Activated CD8-positive, alpha-beta T cell treated with anti-CD3 and anti-CD28 coated beads, Interleukin-2, amount 10 ng/mL, durations not matched to agents 7 days and 5 days (primary cell): ENCODE results near the gene OFD1. TPM values are rescaled to one million over a fixed set of nuclear protein-coding genes. Genes with fewer than 3 reads are reported as not detected.

Experiments used
- ATAC-seq: fragments of 150-1000 bp; cut with Tn5 transposase; one replicate; pipeline ENCODE4 v1.10.0; 2021; ENCODE audit warnings: moderate library complexity
- CTCF ChIA-PET: fragments of 350-600 bp; sonication (Branson Sonifier 250); formaldehyde crosslinking; loops from one replicate; lab custom pipeline; 2021; ENCODE audit warnings: antibody characterized with exemption; lab: Charles Lee
- POLR2A ChIA-PET: fragments of 350-600 bp; sonication (Branson Sonifier 250); formaldehyde crosslinking; loops from one replicate; lab custom pipeline; 2021; ENCODE audit warnings: antibody characterized with exemption; lab: Charles Lee
- DNase-seq: peaks from one replicate; pipeline ENCODE4 v3.0.0-alpha.2; 2020
- H3K27ac Mint-ChIP-seq: one replicate; pipeline ENCODE4 v1.8.0; 2021; ENCODE audit warnings: mild to moderate bottlenecking, mixed read lengths
- H3K27me3 Mint-ChIP-seq: one replicate; pipeline ENCODE4 v1.8.0; 2021; ENCODE audit warnings: low read depth, mixed read lengths
- H3K36me3 Mint-ChIP-seq: one replicate; pipeline ENCODE4 v1.8.0; 2021; ENCODE audit warnings: low read depth, mixed read lengths
- H3K4me1 Mint-ChIP-seq: one replicate; pipeline ENCODE4 v1.8.0; 2021; ENCODE audit warnings: low read depth, mixed read lengths
- H3K4me3 Mint-ChIP-seq: one replicate; pipeline ENCODE4 v1.8.0; 2021; ENCODE audit warnings: mild to moderate bottlenecking, mixed read lengths
- H3K9me3 Mint-ChIP-seq: one replicate; pipeline ENCODE4 v1.8.0; 2022; ENCODE audit warnings: mixed read lengths; ENCODE audit not compliant: insufficient read depth
- total RNA-seq, 2 experiments: library from RNA; stranded (reverse); gene quantifications; one replicate each; pipeline ENCODE4 v1.2.3, GENCODE V29; 2021

Gene OFD1
- total RNA-seq, 2 experiments from 2014 or later, result 29.6 to 30.4 TPM

- no peak for ATAC-seq
- ChIA-PET CTCF (no interaction called here), POLR2A (interaction anchor here (1.1 kb wide), 1 partner anchor 40 kb away, joined by 3 read pairs; the partner anchor contains the start of gene OFD1)
- no peaks in the 10 kb centered on the region for H3K27me3 Mint-ChIP-seq
- H3K36me3 Mint-ChIP-seq, result peaks cover 27% of the 10 kb centered on the region
- H3K9me3 Mint-ChIP-seq, result no peaks in the 10 kb centered on the region
- H3K4me1 Mint-ChIP-seq, result peaks cover 6% of the 10 kb centered on the region
- no peak overlapping the region for H3K4me3 Mint-ChIP-seq
- no peak for DNase-seq
- H3K27ac Mint-ChIP-seq, result no peak overlapping the region
Observed at GRCh38 chrX:13774696-13775095, 40.1 kb downstream of the OFD1 start.

GRCh38 chrX:13775837-13776236 lies 41.3 kb downstream of the OFD1 start:
- Mint-ChIP-seq H3K36me3 (peaks cover 18% of the 10 kb centered on the region), H3K27ac (no peak overlapping the region), H3K4me3 (no peak overlapping the region), H3K27me3 (no peaks in the 10 kb centered on the region), H3K9me3 (no peaks in the 10 kb centered on the region), H3K4me1 (no peaks in the 10 kb centered on the region)
- ChIA-PET POLR2A (no interaction called here), CTCF (no interaction called here)
- ATAC-seq (no peak), DNase-seq (no peak)

GRCh38 chrX:13776387-13776786 lies 41.8 kb downstream of the OFD1 start:
- H3K4me3 Mint-ChIP-seq, result no peak overlapping the region
- no peaks in the 10 kb centered on the region for H3K9me3 Mint-ChIP-seq
- ChIA-PET CTCF (no interaction called here), POLR2A (no interaction called here)
- H3K27ac Mint-ChIP-seq, result no peak overlapping the region
- H3K36me3 Mint-ChIP-seq, result peaks cover 18% of the 10 kb centered on the region
- ATAC-seq (no peak), DNase-seq (no peak)
- no peaks in the 10 kb centered on the region for H3K27me3 Mint-ChIP-seq
- H3K4me1 Mint-ChIP-seq, result no peaks in the 10 kb centered on the region

- no peaks in the 10 kb centered on the region for H3K9me3 Mint-ChIP-seq
- CTCF ChIA-PET, result no interaction called here
- H3K36me3 Mint-ChIP-seq, result peaks cover 12% of the 10 kb centered on the region
- no peak overlapping the region for H3K27ac Mint-ChIP-seq
- H3K4me1 Mint-ChIP-seq, result no peaks in the 10 kb centered on the region
- POLR2A ChIA-PET, result interaction anchor here (0.6 kb wide), 1 partner anchor 24 kb away, joined by 3 read pairs; no protein-coding TSS in a partner anchor
- H3K4me3 Mint-ChIP-seq, result no peak overlapping the region
- no peaks in the 10 kb centered on the region for H3K27me3 Mint-ChIP-seq
- DNase-seq (no peak), ATAC-seq (no peak)
Observed at GRCh38 chrX:13778916-13779315, 44.4 kb downstream of the OFD1 start.

GRCh38 chrX:13780868-13781427 lies 46.4 kb downstream of the OFD1 start:
- Mint-ChIP-seq H3K9me3 (no peaks in the 10 kb centered on the region), H3K27ac (no peak overlapping the region), H3K4me3 (no peak overlapping the region), H3K36me3 (peaks cover under 1% of the 10 kb centered on the region), H3K4me1 (no peaks in the 10 kb centered on the region), H3K27me3 (no peaks in the 10 kb centered on the region)
- ATAC-seq (no peak), DNase-seq (no peak)
- POLR2A ChIA-PET, result no interaction called here
- CTCF ChIA-PET, result no interaction called here

GRCh38 chrX:13786048-13786447 lies 51.5 kb downstream of the OFD1 start:
- ATAC-seq (no peak), DNase-seq (no peak)
- H3K4me1 Mint-ChIP-seq, result no peaks in the 10 kb centered on the region
- no peak overlapping the region for H3K4me3 Mint-ChIP-seq
- ChIA-PET POLR2A (no interaction called here), CTCF (no interaction called here)
- H3K27ac Mint-ChIP-seq, result no peak overlapping the region
- H3K27me3 Mint-ChIP-seq, result no peaks in the 10 kb centered on the region
- H3K36me3 Mint-ChIP-seq, result no peaks in the 10 kb centered on the region
- H3K9me3 Mint-ChIP-seq, result no peaks in the 10 kb centered on the region

GRCh38 chrX:13790206-13791131 lies 55.9 kb downstream of the OFD1 start:
- no peaks in the 10 kb centered on the region for H3K4me1 Mint-ChIP-seq
- H3K9me3 Mint-ChIP-seq, result no peaks in the 10 kb centered on the region
- DNase-seq (no peak), ATAC-seq (no peak)
- H3K27ac Mint-ChIP-seq, result no peak overlapping the region
- H3K36me3 Mint-ChIP-seq, result no peaks in the 10 kb centered on the region
- ChIA-PET POLR2A (no interaction called here), CTCF (no interaction called here)
- H3K27me3 Mint-ChIP-seq, result no peaks in the 10 kb centered on the region
- H3K4me3 Mint-ChIP-seq, result no peak overlapping the region

- CTCF ChIA-PET, result no interaction called here
- ATAC-seq, result no peak
- H3K36me3 Mint-ChIP-seq, result no peaks in the 10 kb centered on the region
- POLR2A ChIA-PET, result no interaction called here
- no peak overlapping the region for H3K4me3 Mint-ChIP-seq
- no peaks in the 10 kb centered on the region for H3K9me3 Mint-ChIP-seq
- DNase-seq, result no peak
- H3K4me1 Mint-ChIP-seq, result no peaks in the 10 kb centered on the region
- H3K27ac Mint-ChIP-seq, result no peak overlapping the region
- H3K27me3 Mint-ChIP-seq, result no peaks in the 10 kb centered on the region
Observed at GRCh38 chrX:13791145-13791544, 56.6 kb downstream of the OFD1 start.

GRCh38 chrX:13791559-13791958 lies 57.0 kb downstream of the OFD1 start:
- Mint-ChIP-seq H3K27ac (no peak overlapping the region), H3K4me1 (no peaks in the 10 kb centered on the region), H3K9me3 (no peaks in the 10 kb centered on the region), H3K27me3 (no peaks in the 10 kb centered on the region), H3K36me3 (no peaks in the 10 kb centered on the region), H3K4me3 (no peak overlapping the region)
- no peak for DNase-seq
- ATAC-seq, result no peak
- POLR2A ChIA-PET, result no interaction called here
- CTCF ChIA-PET, result no interaction called here

- H3K27ac Mint-ChIP-seq, result no peak overlapping the region
- ChIA-PET CTCF (no interaction called here), POLR2A (no interaction called here)
Observed at GRCh38 chrX:13793897-13794296, 59.3 kb downstream of the OFD1 start.

GRCh38 chrX:13794417-13794816 lies 59.9 kb downstream of the OFD1 start:
- ChIA-PET CTCF (no interaction called here), POLR2A (no interaction called here)
- H3K36me3 Mint-ChIP-seq, result no peaks in the 10 kb centered on the region

More at GRCh38 chrX:13793897-13794296, 59.3 kb downstream of the OFD1 start:
- Mint-ChIP-seq H3K9me3 (no peaks in the 10 kb centered on the region), H3K4me1 (no peaks in the 10 kb centered on the region), H3K4me3 (no peak overlapping the region), H3K36me3 (no peaks in the 10 kb centered on the region), H3K27me3 (no peaks in the 10 kb centered on the region)
- DNase-seq, result no peak
- ATAC-seq, result no peak

GRCh38 chrX:13797512-13797911 lies 63.0 kb downstream of the OFD1 start:
- Mint-ChIP-seq H3K4me1 (no peaks in the 10 kb centered on the region), H3K9me3 (no peaks in the 10 kb centered on the region), H3K27me3 (no peaks in the 10 kb centered on the region), H3K4me3 (no peak overlapping the region), H3K27ac (no peak overlapping the region), H3K36me3 (no peaks in the 10 kb centered on the region)
- DNase-seq (no peak), ATAC-seq (no peak)
- POLR2A ChIA-PET, result no interaction called here
- CTCF ChIA-PET, result no interaction called here

More at GRCh38 chrX:13794417-13794816, 59.9 kb downstream of the OFD1 start:
- Mint-ChIP-seq H3K27me3 (no peaks in the 10 kb centered on the region), H3K9me3 (no peaks in the 10 kb centered on the region), H3K4me3 (no peak overlapping the region), H3K4me1 (no peaks in the 10 kb centered on the region), H3K27ac (no peak overlapping the region)
- DNase-seq, result no peak
- no peak for ATAC-seq
